Progenitor cell of endocrine pancreas (in vitro differentiated cells): Measurements from ENCODE around the gene AATK. TPM values are rescaled to one million over a fixed set of nuclear protein-coding genes. Genes with fewer than 3 reads are reported as not detected.

Experiments used
- DNase-seq: peaks from one replicate; pipeline ENCODE4 v3.0.0; 2021; ENCODE audit warnings: low spot score; ENCODE audit not compliant: unreplicated experiment
- H3K27ac Mint-ChIP-seq: 2 replicates; pipeline ENCODE4 v1.8.0; 2021; ENCODE audit warnings: mild to moderate bottlenecking, moderate library complexity, mixed read lengths
- H3K27me3 Mint-ChIP-seq: 2 replicates; pipeline ENCODE4 v1.8.0; 2021; ENCODE audit warnings: mixed read lengths
- H3K36me3 Mint-ChIP-seq: 2 replicates; pipeline ENCODE4 v1.8.0; 2022; ENCODE audit warnings: mixed read lengths; ENCODE audit not compliant: insufficient read depth
- H3K4me1 Mint-ChIP-seq: 2 replicates; pipeline ENCODE4 v1.8.0; 2021; ENCODE audit warnings: low read depth, mixed read lengths
- H3K4me3 Mint-ChIP-seq: 2 replicates; pipeline ENCODE4 v1.8.0; 2021; ENCODE audit warnings: low read depth, mild to moderate bottlenecking, moderate library complexity, mixed read lengths
- H3K9me3 Mint-ChIP-seq: 2 replicates; pipeline ENCODE4 v1.8.0; 2021; ENCODE audit warnings: low read depth, mixed read lengths
- total RNA-seq: library from RNA; stranded (reverse); gene quantifications from 2 replicates; pipeline ENCODE4 v1.2.1, GENCODE V29; 2021
- TF ChIP-seq, protein P1 (sequence below): fragments of 200-600 bp; sonication (generic); IDR thresholded peaks from one replicate; pipeline ENCODE4 v1.5.0; 2021; ENCODE audit warnings: antibody characterized with exemption, mild to moderate bottlenecking; ENCODE audit not compliant: unreplicated experiment

The AATK gene
- total RNA-seq, 1 donor from 2014 or later: 12.9 TPM

DNA sequence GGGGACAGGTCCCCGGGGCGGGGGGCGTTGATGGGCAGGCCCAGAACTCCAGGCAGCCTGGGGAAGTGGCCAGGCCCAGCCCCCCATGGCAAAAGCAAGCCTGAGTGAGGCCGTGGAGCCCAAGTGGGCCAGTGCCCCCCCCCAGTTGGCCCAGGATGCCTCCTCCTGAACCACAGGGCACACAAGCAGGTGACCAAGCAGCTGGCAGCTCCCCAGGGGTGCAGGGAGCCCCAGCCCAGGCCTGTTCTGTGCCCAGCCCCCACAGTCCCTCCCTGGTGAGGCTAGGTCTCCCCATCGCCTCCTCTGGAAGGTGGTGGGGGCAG is 38.9 kb downstream of the AATK start:
- Mint-ChIP-seq H3K4me3 (no peak overlapping the region), H3K27ac (no peak overlapping the region), H3K9me3 (no peaks in the 10 kb centered on the region), H3K27me3 (no peaks in the 10 kb centered on the region), H3K4me1 (no peaks in the 10 kb centered on the region), H3K36me3 (no peaks in the 10 kb centered on the region)
- DNase-seq: no peak
- TF ChIP-seq, protein P1, sequence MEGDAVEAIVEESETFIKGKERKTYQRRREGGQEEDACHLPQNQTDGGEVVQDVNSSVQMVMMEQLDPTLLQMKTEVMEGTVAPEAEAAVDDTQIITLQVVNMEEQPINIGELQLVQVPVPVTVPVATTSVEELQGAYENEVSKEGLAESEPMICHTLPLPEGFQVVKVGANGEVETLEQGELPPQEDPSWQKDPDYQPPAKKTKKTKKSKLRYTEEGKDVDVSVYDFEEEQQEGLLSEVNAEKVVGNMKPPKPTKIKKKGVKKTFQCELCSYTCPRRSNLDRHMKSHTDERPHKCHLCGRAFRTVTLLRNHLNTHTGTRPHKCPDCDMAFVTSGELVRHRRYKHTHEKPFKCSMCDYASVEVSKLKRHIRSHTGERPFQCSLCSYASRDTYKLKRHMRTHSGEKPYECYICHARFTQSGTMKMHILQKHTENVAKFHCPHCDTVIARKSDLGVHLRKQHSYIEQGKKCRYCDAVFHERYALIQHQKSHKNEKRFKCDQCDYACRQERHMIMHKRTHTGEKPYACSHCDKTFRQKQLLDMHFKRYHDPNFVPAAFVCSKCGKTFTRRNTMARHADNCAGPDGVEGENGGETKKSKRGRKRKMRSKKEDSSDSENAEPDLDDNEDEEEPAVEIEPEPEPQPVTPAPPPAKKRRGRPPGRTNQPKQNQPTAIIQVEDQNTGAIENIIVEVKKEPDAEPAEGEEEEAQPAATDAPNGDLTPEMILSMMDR: no peak

DNA sequence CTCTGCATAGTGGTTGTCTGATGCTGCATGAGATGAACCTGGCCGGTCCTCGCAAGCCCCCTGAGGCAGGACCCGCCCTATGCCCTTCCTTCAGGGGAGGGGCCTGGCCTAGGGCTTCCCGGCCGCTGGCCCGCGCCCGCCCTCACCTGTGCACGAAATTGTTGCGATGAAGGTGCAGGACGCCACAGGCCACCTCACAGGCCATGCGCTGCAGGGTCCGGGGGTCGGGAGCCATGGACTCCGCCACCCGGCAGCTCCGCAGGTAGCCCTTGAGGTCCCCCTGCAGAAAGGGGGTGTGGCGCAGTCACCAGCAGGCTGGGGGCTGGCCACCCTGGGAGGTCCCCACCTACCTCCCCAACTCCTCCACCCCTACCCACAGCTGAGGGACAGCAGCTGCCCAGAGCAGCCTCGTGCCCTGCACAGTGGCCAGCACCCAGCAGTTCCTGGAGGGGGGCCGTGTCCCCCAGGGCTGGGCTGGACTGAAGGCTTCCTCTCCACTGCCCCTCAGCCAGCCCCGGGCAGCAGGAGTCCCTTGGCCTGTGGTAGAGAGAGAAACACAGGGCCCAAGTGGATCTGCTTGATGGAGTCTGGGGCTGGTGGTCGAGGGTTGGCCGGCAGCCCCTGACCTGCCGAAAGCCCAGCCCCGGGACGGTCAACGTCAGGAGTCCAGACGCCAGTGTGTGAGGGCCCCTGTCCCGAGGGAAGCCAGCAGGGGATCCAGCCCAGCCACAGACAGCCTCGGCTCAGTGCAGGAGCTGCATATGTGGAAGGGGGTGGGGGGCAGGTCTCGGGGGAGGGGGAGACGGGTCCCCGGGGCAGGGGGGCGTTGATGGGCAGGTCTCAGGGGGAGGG is 39.5 kb downstream of the AATK start:
- no peaks in the 10 kb centered on the region for H3K36me3 Mint-ChIP-seq
- H3K4me3 Mint-ChIP-seq: no peak overlapping the region
- DNase-seq: no peak
- H3K27me3 Mint-ChIP-seq: no peaks in the 10 kb centered on the region
- no peak overlapping the region for H3K27ac Mint-ChIP-seq
- H3K4me1 Mint-ChIP-seq: no peaks in the 10 kb centered on the region
- no peaks in the 10 kb centered on the region for H3K9me3 Mint-ChIP-seq
- TF ChIP-seq, protein P1: no peak

DNA sequence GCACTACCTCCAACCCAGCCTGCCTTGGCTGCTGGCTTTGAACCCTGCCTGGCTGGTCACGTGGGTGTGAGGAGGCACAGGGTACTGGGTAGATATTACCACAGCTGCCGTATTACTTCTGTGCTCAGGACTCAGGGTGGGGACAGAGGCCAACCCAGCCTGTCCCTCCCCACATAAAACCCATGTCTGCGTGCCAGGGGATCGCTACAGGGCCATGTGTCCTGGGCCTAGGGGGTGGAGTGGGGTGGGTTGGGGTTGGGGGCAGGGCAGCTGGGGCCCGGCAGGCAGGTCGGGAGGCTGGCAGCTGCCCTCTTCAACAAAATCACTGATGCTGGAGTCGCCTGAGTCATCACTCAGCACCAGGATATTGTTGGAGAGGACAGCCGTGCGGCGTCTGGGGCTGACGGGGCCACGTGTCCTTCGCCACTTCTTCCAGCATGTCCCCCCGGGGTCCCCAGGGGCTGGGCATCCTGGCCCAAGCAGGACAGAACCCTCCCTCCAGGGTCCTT is 40.4 kb downstream of the AATK start:
- no peaks in the 10 kb centered on the region for H3K9me3 Mint-ChIP-seq
- TF ChIP-seq, protein P1: no peak
- H3K27me3 Mint-ChIP-seq: no peaks in the 10 kb centered on the region
- H3K27ac Mint-ChIP-seq: no peak overlapping the region
- no peak overlapping the region for H3K4me3 Mint-ChIP-seq
- H3K4me1 Mint-ChIP-seq: no peaks in the 10 kb centered on the region
- no peak for DNase-seq
- no peaks in the 10 kb centered on the region for H3K36me3 Mint-ChIP-seq

DNA sequence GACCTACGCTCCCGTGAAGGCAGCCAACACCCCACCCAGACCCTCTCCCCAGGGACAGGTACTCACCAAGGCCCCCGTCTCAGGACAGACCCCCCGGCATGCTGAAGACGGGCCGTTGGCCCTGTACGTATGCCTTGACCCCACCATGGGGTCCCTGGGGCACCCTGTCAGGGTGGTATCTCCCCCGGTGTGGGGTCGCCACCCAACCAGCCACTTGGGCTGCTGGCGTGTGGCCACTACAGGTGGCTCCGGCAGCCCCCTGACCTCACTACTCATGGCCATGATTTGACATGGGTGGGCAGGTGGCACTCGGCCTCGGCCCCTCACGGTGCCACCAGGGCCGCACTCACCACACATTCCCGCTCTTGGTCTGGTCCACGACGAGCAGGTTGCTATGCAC is 41.6 kb downstream of the AATK start:
- Mint-ChIP-seq H3K27me3 (no peaks in the 10 kb centered on the region), H3K4me3 (no peak overlapping the region), H3K4me1 (no peaks in the 10 kb centered on the region), H3K9me3 (no peaks in the 10 kb centered on the region), H3K27ac (no peak overlapping the region), H3K36me3 (no peaks in the 10 kb centered on the region)
- TF ChIP-seq, protein P1: no peak
- DNase-seq: no peak

DNA sequence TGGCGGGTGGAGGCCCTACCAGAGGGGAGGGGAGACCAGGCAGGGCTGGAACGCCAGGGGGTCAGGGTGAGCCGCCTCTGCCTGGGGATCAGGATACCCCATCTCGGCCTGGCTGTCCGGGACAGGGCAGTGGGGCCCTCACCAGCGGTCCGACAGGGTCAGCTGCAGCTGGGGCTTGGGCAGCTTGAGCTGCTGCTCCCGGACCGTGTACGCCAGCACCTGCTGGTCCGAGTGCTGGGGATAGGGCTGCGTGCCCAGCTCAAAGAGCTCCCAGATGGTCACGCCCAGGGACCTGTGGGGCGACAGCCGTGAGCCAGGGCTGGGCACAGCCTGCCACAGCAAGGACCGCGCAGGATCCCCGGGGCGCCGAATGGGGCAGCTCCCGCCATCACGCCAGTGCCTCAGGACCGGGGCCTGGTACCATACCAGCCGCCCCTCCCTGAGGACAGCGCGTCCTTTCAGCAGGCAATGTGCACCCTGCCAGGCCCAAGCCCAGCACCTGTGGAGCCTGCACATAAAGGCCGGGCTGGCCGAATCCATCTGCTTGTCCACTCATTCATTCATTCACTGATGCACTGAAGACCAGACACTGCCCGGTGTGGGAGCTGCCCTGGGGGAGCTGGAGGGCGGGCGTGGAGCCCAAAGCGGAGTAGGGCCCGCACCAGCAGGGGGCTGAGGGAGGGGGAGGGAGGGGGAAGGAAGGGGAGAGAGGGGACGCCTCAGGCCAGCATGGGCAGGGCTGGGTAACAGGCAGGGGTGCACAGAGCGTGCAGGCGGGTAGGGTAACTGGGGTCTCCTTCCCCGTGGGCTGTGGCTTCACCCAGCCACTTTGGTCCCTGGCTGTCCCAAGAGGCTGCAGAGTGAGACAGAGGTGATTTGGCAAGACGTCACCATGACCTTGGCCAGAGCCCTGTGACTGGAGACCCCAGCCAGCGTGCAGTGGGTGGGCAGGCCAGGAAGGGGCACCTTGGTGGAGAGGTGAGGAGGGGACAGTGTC is 42.7 kb downstream of the AATK start:
- H3K36me3 Mint-ChIP-seq: no peaks in the 10 kb centered on the region
- H3K27ac Mint-ChIP-seq: no peak overlapping the region
- TF ChIP-seq, protein P1: no peak
- H3K4me1 Mint-ChIP-seq: peaks cover 1% of the 10 kb centered on the region
- no peak for DNase-seq
- no peaks in the 10 kb centered on the region for H3K9me3 Mint-ChIP-seq
- H3K4me3 Mint-ChIP-seq: no peak overlapping the region
- peaks cover 2% of the 10 kb centered on the region for H3K27me3 Mint-ChIP-seq
